Caco-2 (cell line): Measurements from ENCODE around the gene MCL1. TPM values are rescaled to one million over a fixed set of nuclear protein-coding genes. Genes with fewer than 3 reads are reported as not detected.
"Not testable (repeated sequence)": the region's sequence is repeated elsewhere in the genome, so short reads cannot be mapped to it uniquely, and the experiment has no call there.

Experiments
- BruUV-seq: library from RNA; stranded (reverse); fragments of 400-500 nt; replicated peaks from 2 replicates; lab custom pipeline; 2021; lab: Mats Ljungman, UMichigan
- CTCF ChIA-PET: fragments of 300-600 bp; sonication (Branson Sonifier 250); formaldehyde crosslinking; loops from one replicate; lab custom pipeline; 2022; ENCODE audit warnings: antibody characterized with exemption; lab: Charles Lee
- POLR2A ChIA-PET: fragments of 300-600 bp; sonication (Branson Sonifier 250); formaldehyde crosslinking; loops from one replicate; lab custom pipeline; 2022; ENCODE audit warnings: antibody characterized with exemption; lab: Charles Lee
- DNase-seq, 2 experiments: peaks; one replicate each; pipeline versions ENCODE4 v3.0.0 to v3.0.0-alpha.2; 2020 to 2022
- H3K27me3 ChIP-seq: replicated peaks from 2 replicates; pipeline ENCODE4 v1.6.0; 2011; ENCODE audit warnings: low read length; ENCODE audit not compliant: control insufficient read depth, insufficient read depth
- H3K36me3 ChIP-seq: 2 replicates; pipeline ENCODE4 v1.5.1; 2011; ENCODE audit warnings: low read length; ENCODE audit not compliant: control insufficient read depth, insufficient read depth
- H3K4me1 ChIP-seq: fragments of 250-450 bp; sonication (Bioruptor Pico); 2 replicates; pipeline ENCODE4 v1.5.1; 2020; ENCODE audit warnings: mild to moderate bottlenecking
- H3K4me3 ChIP-seq: 2 replicates; pipeline ENCODE4 v1.5.1; 2011; ENCODE audit warnings: low read depth, mild to moderate bottlenecking, control low read depth, low read length
- H3K9me3 ChIP-seq: fragments of 250-450 bp; sonication (Bioruptor Pico); 2 replicates; pipeline ENCODE4 v1.5.1; 2020; ENCODE audit warnings: mild to moderate bottlenecking, moderate library complexity
- H3K27ac Mint-ChIP-seq: one replicate; pipeline ENCODE4 v1.8.0; 2022; ENCODE audit warnings: mixed read lengths; ENCODE audit not compliant: unreplicated experiment
- H3K27me3 Mint-ChIP-seq: one replicate; pipeline ENCODE4 v1.8.0; 2022; ENCODE audit warnings: mixed read lengths; ENCODE audit not compliant: insufficient read depth, unreplicated experiment
- H3K36me3 Mint-ChIP-seq: one replicate; pipeline ENCODE4 v1.8.0; 2022; ENCODE audit warnings: mild to moderate bottlenecking, mixed read lengths; ENCODE audit not compliant: insufficient read depth, unreplicated experiment
- H3K4me1 Mint-ChIP-seq: one replicate; pipeline ENCODE4 v1.8.0; 2022; ENCODE audit warnings: low read depth, mixed read lengths; ENCODE audit not compliant: unreplicated experiment
- H3K4me3 Mint-ChIP-seq: one replicate; pipeline ENCODE4 v1.8.0; 2022; ENCODE audit warnings: mild to moderate bottlenecking, moderate library complexity, mixed read lengths; ENCODE audit not compliant: unreplicated experiment
- H3K9me3 Mint-ChIP-seq: one replicate; pipeline ENCODE4 v1.8.0; 2022; ENCODE audit warnings: mixed read lengths; ENCODE audit not compliant: unreplicated experiment
- CTCF ChIP-seq, 2 experiments: fragments of 200-600 bp in 1 of 2; IDR thresholded peaks; 1 replicate in 1 of 2; 2 replicates in 1 of 2; pipeline versions ENCODE4 v1.5.1 to v1.8.0; 2011 to 2022; ENCODE audit warnings: antibody characterized with exemption in 1 of 2, control low read depth in 1 of 2, inconsistent platforms in 1 of 2, low read depth in 1 of 2, low read length in 1 of 2, mild to moderate bottlenecking in 1 of 2, moderate library complexity in 1 of 2; ENCODE audit not compliant: insufficient read depth in 1 of 2, severe bottlenecking in 1 of 2, unreplicated experiment in 1 of 2
- intact Hi-C: fragments of 100-400 bp; cut with micrococcal nuclease; formaldehyde crosslinking; loops from one replicate; pipeline ENCODE4 v1.10.0; 2022; ENCODE audit not compliant: unreplicated experiment
- total RNA-seq: library from RNA; stranded (reverse); gene quantifications from 2 replicates; pipeline ENCODE4 v1.2.3, GENCODE V29; 2022

MCL1 gene
- total RNA-seq, 1 experiment from 2014 or later = 130 TPM

DNA sequence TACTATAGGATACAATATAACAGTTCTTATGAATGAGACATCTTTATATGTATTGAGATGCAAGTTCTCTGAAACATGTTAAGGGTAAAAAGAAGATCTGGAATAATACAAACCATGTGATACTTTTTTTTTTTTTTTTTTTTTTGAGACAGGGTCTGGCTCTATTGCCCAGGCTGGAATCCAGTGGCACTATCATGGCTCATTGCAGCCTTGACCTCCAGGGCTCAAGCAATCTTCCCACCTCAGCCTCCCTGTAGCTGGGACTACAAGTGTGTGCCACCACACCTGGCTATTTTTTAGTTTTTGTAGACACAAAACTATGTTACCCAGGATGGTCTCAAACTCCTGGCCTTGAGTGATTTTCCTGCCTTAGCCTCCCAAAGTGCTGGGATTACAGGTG, 22.1 kb upstream of the MCL1 start:
- intact Hi-C loops = no loop called here
- H3K4me3 ChIP-seq = no peak overlapping the region
- BruUV-seq = no TSS peak
- TF ChIP-seq CTCF (IDR thresholded peaks at IDR 0.05; ENCODE audit: insufficient read depth in 1 of 2, low read depth in 1 of 2, low read length in 1 of 2, severe bottlenecking in 1 of 2, unreplicated experiment in 1 of 2) = no peak
- no peaks in the 10 kb centered on the region for H3K36me3 ChIP-seq
- H3K9me3 ChIP-seq = no peaks in the 10 kb centered on the region
- no peaks in the 10 kb centered on the region for H3K27me3 Mint-ChIP-seq
- no peaks in the 10 kb centered on the region for H3K9me3 Mint-ChIP-seq
- no peak overlapping the region for H3K4me3 Mint-ChIP-seq
- no peaks in the 10 kb centered on the region for H3K27me3 ChIP-seq
- H3K4me1 ChIP-seq = peaks cover 15% of the 10 kb centered on the region
- CTCF ChIA-PET = no interaction called here
- POLR2A ChIA-PET = interaction anchor here (0.8 kb wide), 1 partner anchor 380 kb away, joined by 3 read pairs; no protein-coding TSS in a partner anchor
- no peak overlapping the region for H3K27ac Mint-ChIP-seq
- peaks cover 17% of the 10 kb centered on the region for H3K4me1 Mint-ChIP-seq
- DNase-seq = no peak
- H3K36me3 Mint-ChIP-seq = peaks cover 7% of the 10 kb centered on the region

DNA sequence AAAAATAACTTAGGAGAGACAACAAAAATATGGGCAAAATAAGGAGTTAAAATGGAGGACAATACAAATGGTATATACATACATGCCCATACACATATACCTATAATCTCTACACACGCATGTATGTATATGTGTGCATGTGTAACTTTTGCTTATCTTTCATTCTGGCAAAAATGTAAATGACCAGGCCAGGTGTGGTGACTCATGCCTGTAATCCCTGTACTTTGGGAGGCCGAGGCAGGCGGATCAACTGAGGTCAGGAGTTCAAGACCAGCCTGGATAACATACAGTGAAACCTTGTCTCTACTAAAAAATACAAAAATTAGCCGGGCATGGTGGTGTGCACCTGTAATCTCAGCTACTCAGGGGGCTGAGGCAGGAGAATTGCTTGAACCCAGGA, 18.9 kb upstream of the MCL1 start:
- intact Hi-C loops, H3K36me3 Mint-ChIP-seq, H3K4me1 ChIP-seq, H3K9me3 Mint-ChIP-seq, H3K9me3 ChIP-seq, DNase-seq, BruUV-seq, POLR2A ChIA-PET, H3K4me3 Mint-ChIP-seq, H3K27ac Mint-ChIP-seq, CTCF ChIA-PET, H3K27me3 Mint-ChIP-seq, H3K4me3 ChIP-seq, H3K27me3 ChIP-seq, H3K36me3 ChIP-seq: not testable (repeated sequence)
- H3K4me1 Mint-ChIP-seq = peaks cover 17% of the 10 kb centered on the region

- Mint-ChIP-seq H3K27ac (no peak overlapping the region), H3K4me1 (peaks cover 14% of the 10 kb centered on the region), H3K36me3 (peaks cover 11% of the 10 kb centered on the region), H3K27me3 (no peaks in the 10 kb centered on the region), H3K4me3 (no peak overlapping the region), H3K9me3 (no peaks in the 10 kb centered on the region)
- POLR2A ChIA-PET = no interaction called here
- no peaks in the 10 kb centered on the region for H3K9me3 ChIP-seq
- CTCF ChIA-PET = no interaction called here
- no peak for DNase-seq
- H3K36me3 ChIP-seq = no peaks in the 10 kb centered on the region
- H3K4me1 ChIP-seq = no peaks in the 10 kb centered on the region
- H3K27me3 ChIP-seq = no peaks in the 10 kb centered on the region
- TF ChIP-seq CTCF (IDR thresholded peaks at IDR 0.05; ENCODE audit: insufficient read depth in 1 of 2, low read depth in 1 of 2, low read length in 1 of 2, severe bottlenecking in 1 of 2, unreplicated experiment in 1 of 2) = no peak
- H3K4me3 ChIP-seq = no peak overlapping the region
- BruUV-seq = no TSS peak
- intact Hi-C loops = no loop called here
Measured at GRCh38 chr1:150596976-150597375, 17.6 kb upstream of the MCL1 start.
